Calu3 (cell line): ENCODE data around the gene MYOF. TPM values are rescaled to one million over a fixed set of nuclear protein-coding genes. Genes with fewer than 3 reads are reported as not detected.

Source experiments
- BruUV-seq: library from RNA; stranded (reverse); fragments of 400-500 nt; replicated peaks from 2 replicates; lab custom pipeline; 2021; lab: Mats Ljungman, UMichigan
- CTCF ChIA-PET: fragments of 300-600 bp; sonication (Branson Sonifier 250); formaldehyde crosslinking; loops from one replicate; lab custom pipeline; 2022; ENCODE audit warnings: antibody characterized with exemption; lab: Charles Lee
- DNase-seq: peaks from one replicate; pipeline ENCODE4 v3.0.0; 2022
- H3K27ac Mint-ChIP-seq: one replicate; pipeline ENCODE4 v1.8.0; 2022; ENCODE audit warnings: mixed read lengths; ENCODE audit not compliant: unreplicated experiment
- H3K27me3 Mint-ChIP-seq: one replicate; pipeline ENCODE4 v1.8.0; 2022; ENCODE audit warnings: mixed read lengths; ENCODE audit not compliant: unreplicated experiment
- H3K36me3 Mint-ChIP-seq: one replicate; pipeline ENCODE4 v1.8.0; 2022; ENCODE audit warnings: mild to moderate bottlenecking, moderate library complexity, mixed read lengths; ENCODE audit not compliant: insufficient read depth, unreplicated experiment
- H3K4me1 Mint-ChIP-seq: one replicate; pipeline ENCODE4 v1.8.0; 2022; ENCODE audit warnings: mild to moderate bottlenecking, low read depth, mixed read lengths; ENCODE audit not compliant: unreplicated experiment
- H3K4me3 Mint-ChIP-seq: one replicate; pipeline ENCODE4 v1.8.0; 2022; ENCODE audit warnings: mild to moderate bottlenecking, low read depth, moderate library complexity, mixed read lengths; ENCODE audit not compliant: unreplicated experiment
- H3K9me3 Mint-ChIP-seq: one replicate; pipeline ENCODE4 v1.8.0; 2022; ENCODE audit warnings: low read depth, mixed read lengths; ENCODE audit not compliant: unreplicated experiment
- intact Hi-C: fragments of 100-400 bp; cut with micrococcal nuclease; formaldehyde crosslinking; loops from one replicate; pipeline ENCODE4 v1.10.0; 2022; ENCODE audit not compliant: unreplicated experiment
- total RNA-seq: library from RNA; stranded (reverse); gene quantifications from 2 replicates; pipeline ENCODE4 v1.2.3, GENCODE V29; 2022
- TF ChIP-seq, protein P1 (sequence below): fragments of 200-600 bp; IDR thresholded peaks from one replicate; pipeline ENCODE4 v1.8.0; 2022; ENCODE audit warnings: antibody characterized with exemption; ENCODE audit not compliant: unreplicated experiment

The MYOF gene
- total RNA-seq, 1 experiment from 2014 or later: 474 TPM

DNA sequence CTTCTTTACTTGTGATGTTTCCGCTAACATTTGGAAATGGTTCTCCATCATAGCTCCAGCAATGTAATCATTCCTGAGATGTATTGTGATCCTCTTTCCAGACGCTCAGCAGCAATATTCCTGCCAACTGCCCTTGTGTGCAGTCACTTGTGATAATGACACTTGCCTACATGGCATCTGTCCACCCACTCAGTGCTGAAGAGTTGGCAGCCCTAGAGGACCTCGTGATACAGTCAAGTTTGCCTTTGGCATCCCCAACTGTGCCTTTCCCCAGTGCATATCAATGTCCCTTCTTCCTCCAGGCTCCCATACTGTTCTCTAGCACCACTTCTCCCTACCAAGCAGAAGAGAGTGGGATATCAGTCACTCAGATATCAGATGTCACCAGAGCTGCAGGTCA lies 64.9 kb downstream of the MYOF start:
- H3K9me3 Mint-ChIP-seq: no peaks in the 10 kb centered on the region
- CTCF ChIA-PET: interaction anchor here (1.8 kb wide), 1 partner anchor 65 kb away, joined by 4 read pairs; the partner anchor contains the start of gene MYOF
- H3K27ac Mint-ChIP-seq: peak overlapping the region; percentile 83
- intact Hi-C loops: no loop called here
- TF ChIP-seq, protein P1, sequence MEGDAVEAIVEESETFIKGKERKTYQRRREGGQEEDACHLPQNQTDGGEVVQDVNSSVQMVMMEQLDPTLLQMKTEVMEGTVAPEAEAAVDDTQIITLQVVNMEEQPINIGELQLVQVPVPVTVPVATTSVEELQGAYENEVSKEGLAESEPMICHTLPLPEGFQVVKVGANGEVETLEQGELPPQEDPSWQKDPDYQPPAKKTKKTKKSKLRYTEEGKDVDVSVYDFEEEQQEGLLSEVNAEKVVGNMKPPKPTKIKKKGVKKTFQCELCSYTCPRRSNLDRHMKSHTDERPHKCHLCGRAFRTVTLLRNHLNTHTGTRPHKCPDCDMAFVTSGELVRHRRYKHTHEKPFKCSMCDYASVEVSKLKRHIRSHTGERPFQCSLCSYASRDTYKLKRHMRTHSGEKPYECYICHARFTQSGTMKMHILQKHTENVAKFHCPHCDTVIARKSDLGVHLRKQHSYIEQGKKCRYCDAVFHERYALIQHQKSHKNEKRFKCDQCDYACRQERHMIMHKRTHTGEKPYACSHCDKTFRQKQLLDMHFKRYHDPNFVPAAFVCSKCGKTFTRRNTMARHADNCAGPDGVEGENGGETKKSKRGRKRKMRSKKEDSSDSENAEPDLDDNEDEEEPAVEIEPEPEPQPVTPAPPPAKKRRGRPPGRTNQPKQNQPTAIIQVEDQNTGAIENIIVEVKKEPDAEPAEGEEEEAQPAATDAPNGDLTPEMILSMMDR: no peak
- H3K27me3 Mint-ChIP-seq: no peaks in the 10 kb centered on the region
- no peak overlapping the region for H3K4me3 Mint-ChIP-seq
- H3K4me1 Mint-ChIP-seq: peaks cover 47% of the 10 kb centered on the region
- BruUV-seq: no TSS peak
- H3K36me3 Mint-ChIP-seq: peaks cover 77% of the 10 kb centered on the region
- no peak for DNase-seq

DNA sequence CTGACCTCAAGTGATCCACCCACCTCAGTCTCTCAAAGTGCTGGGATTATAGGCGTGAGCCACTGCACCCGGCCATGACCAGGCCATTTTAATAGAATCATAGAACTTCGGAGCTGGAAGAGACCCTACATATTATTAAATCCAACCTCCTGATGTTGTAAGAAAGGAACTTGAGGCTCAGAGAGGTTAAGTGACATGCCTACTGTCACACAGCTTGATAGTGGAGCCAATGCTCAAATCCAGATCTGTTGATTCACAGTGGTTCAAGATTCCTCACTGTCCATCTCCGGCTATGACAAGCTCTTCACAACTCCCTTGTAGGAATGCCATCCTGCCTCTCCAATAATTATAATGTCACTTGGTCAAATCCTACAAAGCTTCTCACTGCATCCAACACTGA lies 65.3 kb downstream of the MYOF start:
- H3K27ac Mint-ChIP-seq: peak overlapping the region; percentile 83
- H3K4me3 Mint-ChIP-seq: no peak overlapping the region
- CTCF ChIA-PET: no interaction called here
- TF ChIP-seq, protein P1: no peak
- DNase-seq: no peak
- peaks cover 77% of the 10 kb centered on the region for H3K36me3 Mint-ChIP-seq
- BruUV-seq: no TSS peak
- no peaks in the 10 kb centered on the region for H3K27me3 Mint-ChIP-seq
- peaks cover 42% of the 10 kb centered on the region for H3K4me1 Mint-ChIP-seq
- H3K9me3 Mint-ChIP-seq: no peaks in the 10 kb centered on the region
- intact Hi-C loops: no loop called here

DNA sequence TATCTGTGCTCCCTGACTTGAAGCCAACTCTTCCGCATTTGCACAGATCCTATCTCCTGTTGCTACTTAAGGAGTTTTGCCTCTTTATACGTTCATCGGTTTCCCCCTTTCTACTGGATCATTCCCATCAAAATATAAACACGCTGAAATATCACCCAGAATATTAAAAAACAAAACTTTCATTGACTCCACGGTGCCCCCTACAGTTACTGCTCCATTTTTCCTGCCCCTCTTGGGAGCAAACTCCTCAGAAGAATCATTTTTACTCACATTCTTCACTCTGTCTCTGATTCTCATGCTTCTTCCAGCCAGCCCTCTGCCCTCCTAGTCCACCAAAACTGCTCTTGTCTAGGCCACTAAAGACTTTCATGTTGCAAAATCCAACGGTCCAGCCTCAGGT lies 66.4 kb downstream of the MYOF start:
- H3K27me3 Mint-ChIP-seq: no peaks in the 10 kb centered on the region
- H3K4me3 Mint-ChIP-seq: no peak overlapping the region
- peak overlapping the region; percentile 20 for H3K27ac Mint-ChIP-seq
- no TSS peak for BruUV-seq
- intact Hi-C loops: no loop called here
- CTCF ChIA-PET: no interaction called here
- H3K4me1 Mint-ChIP-seq: peaks cover 34% of the 10 kb centered on the region
- TF ChIP-seq, protein P1: no peak
- no peaks in the 10 kb centered on the region for H3K9me3 Mint-ChIP-seq
- H3K36me3 Mint-ChIP-seq: peaks cover 76% of the 10 kb centered on the region
- no peak for DNase-seq

DNA sequence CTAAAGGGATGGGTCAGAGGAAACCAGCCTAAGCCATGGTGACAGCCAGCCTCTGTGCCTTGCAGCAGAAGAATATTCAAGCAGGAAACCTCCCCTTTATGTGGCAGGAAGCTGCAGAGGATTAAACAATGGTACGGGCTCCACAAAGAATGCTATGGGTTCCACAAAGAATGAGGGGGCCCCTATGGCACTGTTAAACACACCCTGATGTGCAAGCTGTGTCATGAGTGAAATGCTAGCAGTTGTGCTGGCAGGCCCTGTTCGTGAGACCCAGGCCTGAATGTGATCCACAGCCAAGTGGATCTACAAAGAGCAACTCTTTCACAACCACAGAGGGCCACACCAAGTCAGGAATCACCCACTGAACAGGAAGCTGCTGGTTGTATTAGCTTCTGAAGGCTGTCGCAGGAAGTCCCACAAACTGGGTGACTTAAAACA lies 68.9 kb downstream of the MYOF start:
- Mint-ChIP-seq H3K27me3 (no peaks in the 10 kb centered on the region), H3K27ac (no peak overlapping the region), H3K36me3 (peaks cover 68% of the 10 kb centered on the region), H3K4me3 (no peak overlapping the region), H3K9me3 (no peaks in the 10 kb centered on the region), H3K4me1 (peaks cover 38% of the 10 kb centered on the region)
- CTCF ChIA-PET: no interaction called here
- intact Hi-C loops: no loop called here
- TF ChIP-seq, protein P1: no peak
- no TSS peak for BruUV-seq
- no peak for DNase-seq
